NCI-H1105 (cell line): ENCODE results near the gene ABCB9.

Experiments
- DNase-seq: peaks from one replicate; lab custom pipeline; 2025; lab: John Stamatoyannopoulos, UW

ABCB9 gene

DNA sequence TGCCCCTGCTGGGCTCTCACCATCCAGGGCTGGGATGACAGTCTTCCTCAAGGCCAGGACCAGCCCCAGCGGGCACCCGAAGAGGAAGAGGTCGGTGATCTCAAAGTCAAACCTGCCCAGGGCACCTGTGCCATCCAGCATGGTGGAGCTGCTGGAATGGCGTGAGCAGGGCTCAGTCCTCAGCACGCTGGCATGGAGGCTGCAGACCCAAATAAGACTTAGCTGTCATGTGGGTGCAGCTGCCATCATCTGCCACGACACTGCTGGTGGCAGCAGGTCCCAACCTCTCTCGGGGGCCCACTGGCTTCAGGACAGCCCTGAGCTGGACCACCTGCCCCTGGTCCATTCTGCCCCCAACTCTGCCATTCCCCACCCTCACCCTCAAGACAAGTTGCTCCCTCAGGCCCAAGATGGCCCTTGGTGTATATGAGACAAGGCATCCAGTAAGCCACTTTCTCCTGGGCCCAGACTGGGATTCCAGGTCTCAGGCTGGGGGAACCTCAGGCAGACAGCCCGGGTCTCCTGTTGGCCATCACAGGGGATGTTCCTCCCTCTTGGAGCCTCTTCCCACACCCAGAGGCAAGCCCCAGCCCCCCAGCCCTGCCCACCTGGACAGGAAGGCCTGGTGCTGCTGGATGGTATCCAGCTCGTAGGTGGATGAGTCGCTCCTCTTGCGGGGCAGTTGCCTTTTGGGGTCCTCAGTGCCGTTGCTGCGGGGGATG is 28.7 kb upstream of the ABCB9 start:
- no peak for DNase-seq

- DNase-seq = no peak
Measured at GRCh38 chr12:122994140-122994675, 27.9 kb upstream of the ABCB9 start.

DNA sequence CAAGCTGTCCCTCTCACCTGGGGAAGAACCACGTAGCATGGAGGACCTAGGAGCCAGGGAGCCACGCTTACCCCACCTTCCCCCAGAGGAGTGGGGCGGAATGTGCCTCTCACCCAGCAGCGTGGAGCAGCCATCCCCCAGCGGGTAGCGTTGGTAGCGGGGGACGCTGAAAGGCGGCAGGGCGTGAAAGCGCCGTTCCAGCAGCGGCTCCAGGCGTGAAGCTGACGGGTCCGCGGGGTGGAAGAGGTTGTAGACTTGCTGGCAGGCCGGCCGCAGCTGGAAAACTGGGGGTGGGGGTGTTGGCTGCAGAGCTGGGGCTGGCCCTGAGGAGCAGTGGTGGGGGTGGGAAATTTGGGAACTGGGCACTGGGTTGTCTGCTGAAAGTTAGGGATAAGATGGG is 26.1 kb upstream of the ABCB9 start:
- no peak for DNase-seq

DNA sequence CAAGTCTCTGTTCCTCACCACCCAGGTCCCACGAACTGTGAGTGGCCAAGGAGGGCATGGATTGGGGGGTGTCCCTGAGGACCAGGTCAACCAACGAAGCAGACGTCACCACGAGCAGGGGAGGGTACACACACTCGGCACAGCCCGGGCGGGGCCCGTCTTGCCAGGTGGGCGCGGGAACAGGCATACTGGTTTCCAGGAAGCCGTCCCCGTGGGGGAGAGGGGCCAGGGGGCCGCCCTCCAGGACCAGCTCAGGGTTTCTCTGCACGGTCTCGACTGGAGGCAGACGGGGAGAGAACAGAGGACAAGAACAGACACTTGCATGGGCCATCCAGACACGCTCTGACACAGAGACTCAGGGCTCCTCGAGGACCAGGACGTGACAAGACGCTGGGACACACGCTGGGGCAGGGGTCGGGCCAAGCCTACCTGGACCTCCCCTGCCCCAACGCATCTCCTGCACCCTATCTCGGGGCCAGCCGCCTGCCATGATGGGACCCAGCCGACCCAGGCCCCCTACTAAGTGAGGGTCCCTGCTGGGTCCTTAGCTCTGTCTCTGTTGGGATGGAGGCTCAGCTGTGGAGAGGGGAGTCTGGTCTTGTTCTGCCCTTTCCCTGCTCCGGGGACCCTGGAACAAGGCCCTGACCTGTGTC is 25.5 kb upstream of the ABCB9 start:
- no peak for DNase-seq

DNA sequence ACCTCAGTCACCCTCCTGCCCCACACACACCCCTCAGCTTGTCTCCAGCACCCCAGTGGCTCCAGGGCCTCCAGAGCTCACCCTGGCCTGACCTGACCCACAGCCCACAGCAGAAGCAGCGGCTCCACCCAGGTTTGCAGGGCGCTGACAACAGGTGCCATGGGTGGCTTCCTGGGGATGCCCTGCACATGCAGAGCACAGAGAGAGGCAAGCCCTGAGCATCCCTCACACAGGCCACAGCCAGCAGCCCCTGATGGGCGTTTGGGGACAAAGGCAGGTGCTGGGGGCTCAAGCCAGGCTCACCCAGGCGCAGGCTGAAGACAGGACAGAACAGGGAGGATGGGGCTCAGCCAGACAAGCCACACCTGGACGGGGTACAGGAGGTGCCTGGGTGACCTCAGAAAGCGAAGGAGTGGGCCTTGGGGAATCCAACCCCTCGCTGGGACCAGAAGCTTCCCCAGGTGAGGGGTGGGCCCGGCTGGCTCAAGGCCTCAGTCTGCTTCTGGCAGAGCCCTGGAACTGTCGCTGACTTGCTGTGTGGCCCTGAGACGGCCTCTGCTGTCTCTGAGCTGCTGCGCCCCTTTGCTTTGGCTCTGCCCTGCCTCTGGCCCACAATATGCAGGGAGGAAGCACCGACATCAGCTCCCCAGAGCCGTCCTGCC is 24.8 kb upstream of the ABCB9 start:
- DNase-seq = no peak

GRCh38 chr12:122990561-122990960 is 24.3 kb upstream of the ABCB9 start:
- no peak for DNase-seq

- DNase-seq = no peak
Measured at GRCh38 chr12:122989874-122990419, 23.7 kb upstream of the ABCB9 start.

DNA sequence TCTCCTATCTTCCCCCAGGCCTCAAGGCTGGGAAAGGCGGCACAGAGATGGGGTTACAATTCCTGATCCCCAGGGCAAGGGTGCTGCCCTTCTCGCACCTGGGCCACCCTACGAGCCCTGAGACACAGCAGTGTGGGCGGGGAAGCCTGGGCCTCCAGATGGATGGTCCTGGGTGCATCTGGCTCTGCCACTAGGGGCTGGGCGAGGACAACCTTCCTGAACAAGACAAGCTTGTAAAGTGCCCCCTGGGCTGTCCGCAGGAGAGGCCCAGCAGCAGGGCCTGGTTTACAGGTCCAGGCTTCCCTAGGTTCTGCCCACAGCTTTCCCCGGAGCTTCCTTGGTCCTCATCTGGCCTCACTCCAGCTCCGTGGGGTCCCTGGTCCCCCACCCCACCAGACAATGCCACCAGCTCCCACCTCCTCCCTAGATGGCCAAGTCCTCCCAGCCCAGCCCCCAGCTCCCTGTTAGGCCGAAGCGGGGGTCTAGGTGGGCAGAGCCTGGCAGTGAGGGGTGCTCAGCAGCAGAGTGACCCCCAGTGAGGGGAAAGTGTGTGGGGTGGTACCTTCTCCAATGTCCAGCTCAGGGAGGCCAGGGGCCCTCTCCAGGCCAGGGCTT is 23.1 kb upstream of the ABCB9 start:
- no peak for DNase-seq

- DNase-seq = no peak
Measured at GRCh38 chr12:122988612-122989212, 22.4 kb upstream of the ABCB9 start.

GRCh38 chr12:122988036-122988435 is 21.8 kb upstream of the ABCB9 start:
- no peak for DNase-seq

GRCh38 chr12:122987086-122987951 is 21.1 kb upstream of the ABCB9 start:
- DNase-seq = no peak

DNA sequence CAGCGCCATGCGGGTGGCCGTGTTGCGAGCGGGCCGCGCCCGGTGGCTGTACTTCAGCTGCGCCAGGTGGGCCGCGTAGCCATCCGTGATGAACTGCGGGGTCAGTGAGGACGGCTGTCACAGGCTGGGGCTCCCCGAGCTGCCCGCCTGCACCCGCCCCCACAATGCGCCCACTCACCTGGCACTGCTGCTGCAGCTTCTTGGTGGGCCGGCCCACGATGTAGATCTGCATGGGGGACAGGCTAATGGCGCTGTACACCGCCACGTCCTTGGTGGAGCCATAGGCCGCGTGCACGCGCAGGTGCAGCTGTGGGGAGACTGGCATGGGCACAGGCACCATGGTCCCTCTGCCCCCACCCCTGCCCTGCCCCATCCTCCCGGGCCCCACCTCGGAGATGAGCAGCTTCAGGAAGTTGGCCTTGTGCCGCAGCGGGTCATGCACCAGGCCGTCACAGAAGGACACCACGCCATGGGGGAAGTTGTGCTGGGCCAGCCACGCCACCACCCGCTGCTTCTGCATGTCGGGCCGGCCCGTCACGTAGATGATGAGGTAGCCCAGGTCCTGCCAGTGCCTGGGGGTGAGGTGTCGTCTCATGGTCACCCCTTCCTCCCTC is 20.1 kb upstream of the ABCB9 start:
- no peak for DNase-seq

DNA sequence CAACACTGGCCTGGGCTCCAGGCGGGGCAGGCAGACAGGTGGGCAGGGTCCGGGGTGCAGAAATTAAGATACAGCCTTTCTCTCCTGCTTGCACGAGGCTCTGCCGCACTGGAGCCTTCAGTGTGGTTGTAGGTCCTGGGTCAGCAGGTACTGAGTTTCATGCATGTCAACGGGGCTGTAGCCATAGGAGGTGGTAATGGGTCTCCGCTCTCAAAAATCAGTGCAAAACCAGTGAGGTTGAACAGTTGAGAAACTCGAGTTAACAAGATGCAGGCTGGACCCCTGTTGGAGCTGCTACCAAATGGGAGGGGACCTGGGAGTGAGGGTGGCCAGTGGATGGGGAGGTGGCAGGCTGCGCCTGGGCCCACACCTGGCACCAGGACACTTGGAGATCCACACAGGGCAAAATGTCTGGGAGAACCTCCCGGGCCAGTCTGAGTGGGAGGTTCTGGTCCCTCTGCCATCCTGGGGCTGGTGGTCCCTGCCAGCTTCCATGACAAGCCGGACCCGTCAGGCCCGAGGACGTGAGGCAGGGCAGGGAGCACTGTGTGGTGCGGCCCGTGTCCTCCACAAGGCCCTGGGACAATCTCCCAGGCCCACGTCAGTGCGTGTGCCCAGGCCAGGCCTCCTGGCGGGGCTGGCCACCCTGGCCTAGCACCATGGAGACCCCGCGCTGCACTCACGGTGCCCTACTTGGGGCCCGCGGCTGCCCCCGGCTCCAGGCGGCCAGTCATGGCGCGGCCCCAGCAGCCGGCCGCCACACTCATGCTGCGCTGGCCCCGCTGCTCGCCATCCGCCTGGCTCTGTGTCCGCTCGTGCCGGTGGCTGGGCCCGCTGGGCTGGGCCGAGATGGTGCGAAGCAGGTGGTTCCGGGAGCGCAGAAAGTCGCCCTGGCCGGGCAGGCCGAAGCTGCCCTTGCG is 19.3 kb upstream of the ABCB9 start:
- DNase-seq = no peak

GRCh38 chr12:122984612-122985337 is 18.5 kb upstream of the ABCB9 start:
- no peak for DNase-seq

DNA sequence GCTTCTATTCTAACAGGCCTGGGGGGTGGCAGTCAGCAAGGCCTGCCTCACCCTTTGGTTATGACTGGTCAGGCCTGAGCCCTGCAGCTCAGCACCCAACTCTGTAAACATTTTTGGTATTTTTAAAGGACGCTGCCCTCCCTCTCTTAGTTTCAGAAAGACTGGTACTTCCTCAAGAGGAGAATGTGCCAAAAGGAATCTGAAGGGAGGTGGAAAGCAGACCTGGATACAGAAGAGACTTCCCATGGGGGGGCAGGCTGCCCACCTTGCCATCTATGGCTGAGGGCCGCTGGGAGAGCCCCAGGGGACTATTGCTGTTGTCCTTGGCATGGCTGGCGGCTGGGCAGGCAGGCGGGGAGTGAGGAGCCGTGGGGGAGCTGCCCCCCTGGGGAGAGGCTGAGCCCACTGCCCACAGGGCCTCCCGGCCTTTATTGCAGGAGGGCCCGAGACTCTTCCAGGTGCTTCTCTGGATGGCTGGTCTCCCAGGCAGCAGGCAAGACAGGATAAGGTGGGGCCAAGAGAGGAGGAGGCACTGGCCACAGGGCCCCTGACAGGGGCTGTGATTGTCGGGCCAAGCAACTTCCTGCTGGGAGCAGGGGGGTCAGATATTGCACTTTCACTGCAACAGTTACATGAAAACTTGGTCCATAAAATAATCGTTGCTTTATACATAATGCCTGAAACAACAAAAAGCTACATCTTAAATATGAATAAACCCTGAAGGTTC is 17.7 kb upstream of the ABCB9 start:
- DNase-seq = no peak

DNA sequence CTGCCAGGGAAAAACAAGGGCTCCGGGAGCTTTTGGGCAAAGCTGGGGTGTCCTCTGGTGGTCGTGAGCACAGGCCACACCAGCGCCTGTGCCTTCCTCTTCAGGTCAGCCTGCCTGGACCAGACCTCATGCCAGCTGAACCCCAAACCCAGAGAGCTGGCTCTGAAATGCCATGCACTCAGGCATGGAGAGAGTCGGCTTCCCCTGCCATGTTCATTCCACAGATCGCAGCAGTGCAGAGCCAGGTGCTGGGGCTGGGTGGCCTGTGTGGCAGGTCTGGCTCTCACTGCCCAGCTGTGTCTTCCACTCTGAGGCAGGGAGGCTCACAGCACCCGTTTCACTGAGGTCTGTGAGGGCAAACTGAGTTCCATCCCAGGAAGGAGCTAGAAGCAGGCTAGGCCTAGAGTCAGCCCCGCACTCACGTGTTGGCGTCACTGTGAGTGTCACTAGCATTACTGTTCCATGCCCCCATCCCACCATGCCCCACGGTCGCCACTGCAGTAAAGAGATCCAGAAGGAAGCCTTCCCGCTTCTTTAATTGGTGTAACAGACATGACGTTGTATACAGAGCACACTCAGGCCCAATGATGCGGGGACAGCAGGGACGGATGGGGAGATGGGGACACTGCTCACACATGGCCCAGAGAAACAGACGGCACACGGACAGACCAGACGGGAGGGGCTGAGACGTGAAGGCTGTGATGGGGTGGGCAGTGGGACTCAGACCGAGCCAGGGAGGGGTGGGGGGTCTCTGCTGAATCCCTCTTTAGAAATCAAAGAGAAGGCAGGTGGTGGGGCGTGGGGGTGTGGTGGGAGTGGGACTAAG is 16.9 kb upstream of the ABCB9 start:
- no peak for DNase-seq

DNA sequence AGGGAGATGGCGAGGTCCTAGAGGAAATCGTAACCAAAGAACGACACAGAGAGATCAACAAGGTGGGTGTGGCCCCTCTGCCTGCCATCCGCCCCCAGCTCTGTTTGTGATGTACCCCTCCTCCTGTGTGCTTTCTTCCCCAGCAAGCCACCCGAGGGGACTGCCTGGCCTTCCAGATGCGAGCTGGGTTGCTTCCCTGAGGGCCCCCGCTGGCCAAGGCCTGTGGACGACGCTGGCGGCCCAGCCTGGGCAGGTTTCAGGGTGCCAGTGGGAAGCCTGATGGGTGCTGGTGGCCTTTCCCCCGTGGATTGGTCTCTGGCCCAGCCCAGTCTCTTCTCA is 16.2 kb upstream of the ABCB9 start:
- DNase-seq = no peak
